Vagina (tissue), 2 donors: ENCODE results near the gene CALN1.

Experiments
- POLR2AphosphoS5 ChIP-seq, 2 donors: sonication (generic); formaldehyde crosslinking; IDR thresholded peaks; one replicate each; pipeline ENCODE4 v1.9.0; 2017; ENCODE audit warnings: antibody characterized with exemption in 2 of 2, mild to moderate bottlenecking in 2 of 2, low read depth in 1 of 2; ENCODE audit not compliant: insufficient read depth in 1 of 2
- TF ChIP-seq, protein P1 (sequence below), 3 experiments: fragments of 450-650 bp in 2 of 3; fragments of 200-600 bp in 1 of 3; sonication (generic) in 1 of 3; IDR thresholded peaks; one replicate each; pipeline ENCODE4 v1.5.1; 2017 to 2019; ENCODE audit warnings: antibody characterized with exemption in 3 of 3, mild to moderate bottlenecking in 2 of 3, moderate library complexity in 2 of 3

DNA sequence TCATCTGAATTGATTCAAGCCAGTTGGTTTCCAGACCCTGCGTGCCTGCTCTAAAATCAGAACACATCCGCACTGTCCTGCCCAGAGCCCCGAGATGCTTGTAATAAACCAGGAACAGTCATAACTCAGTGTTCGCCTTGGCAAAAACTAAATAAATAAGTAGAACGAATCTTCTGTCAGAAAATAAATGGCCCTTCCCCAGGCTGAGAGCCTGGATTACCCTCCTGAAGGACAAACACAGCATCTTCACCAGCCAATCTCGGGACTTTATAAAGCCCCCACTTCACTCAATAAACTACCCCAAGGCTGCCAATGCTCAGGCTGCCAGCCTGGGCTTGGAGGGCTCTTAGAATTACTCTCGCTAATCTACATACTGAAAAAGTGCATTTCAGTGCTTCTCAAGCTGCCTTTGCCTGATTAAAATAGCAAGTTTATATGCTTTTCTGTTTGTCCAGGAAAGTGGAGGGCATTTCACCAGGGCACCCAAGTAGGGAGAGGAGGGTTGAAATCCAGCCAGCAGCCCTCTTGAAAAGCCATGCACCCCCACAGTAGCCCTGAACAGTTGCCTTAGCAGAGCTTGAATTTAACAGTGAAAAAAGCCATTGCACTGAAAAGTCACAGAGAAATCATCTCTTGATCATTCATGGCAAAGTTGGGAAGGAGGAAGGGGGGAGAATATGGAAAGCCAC, 136.6 kb downstream of the CALN1 start:
- TF ChIP-seq POLR2AphosphoS5 (IDR thresholded peaks at IDR 0.05; ENCODE audit: insufficient read depth in 1 of 2, low read depth in 1 of 2) = no peak
- TF ChIP-seq, protein P1, sequence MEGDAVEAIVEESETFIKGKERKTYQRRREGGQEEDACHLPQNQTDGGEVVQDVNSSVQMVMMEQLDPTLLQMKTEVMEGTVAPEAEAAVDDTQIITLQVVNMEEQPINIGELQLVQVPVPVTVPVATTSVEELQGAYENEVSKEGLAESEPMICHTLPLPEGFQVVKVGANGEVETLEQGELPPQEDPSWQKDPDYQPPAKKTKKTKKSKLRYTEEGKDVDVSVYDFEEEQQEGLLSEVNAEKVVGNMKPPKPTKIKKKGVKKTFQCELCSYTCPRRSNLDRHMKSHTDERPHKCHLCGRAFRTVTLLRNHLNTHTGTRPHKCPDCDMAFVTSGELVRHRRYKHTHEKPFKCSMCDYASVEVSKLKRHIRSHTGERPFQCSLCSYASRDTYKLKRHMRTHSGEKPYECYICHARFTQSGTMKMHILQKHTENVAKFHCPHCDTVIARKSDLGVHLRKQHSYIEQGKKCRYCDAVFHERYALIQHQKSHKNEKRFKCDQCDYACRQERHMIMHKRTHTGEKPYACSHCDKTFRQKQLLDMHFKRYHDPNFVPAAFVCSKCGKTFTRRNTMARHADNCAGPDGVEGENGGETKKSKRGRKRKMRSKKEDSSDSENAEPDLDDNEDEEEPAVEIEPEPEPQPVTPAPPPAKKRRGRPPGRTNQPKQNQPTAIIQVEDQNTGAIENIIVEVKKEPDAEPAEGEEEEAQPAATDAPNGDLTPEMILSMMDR (IDR thresholded peaks at IDR 0.05) = no peak
